K562 (cell line): Measurements from ENCODE around the gene PTCH1. TPM values are rescaled to one million over a fixed set of nuclear protein-coding genes. Genes with fewer than 3 reads are reported as not detected.

Experiments
- CHD4 ChIP-seq: fragments of 200-600 bp; sonication (generic); IDR thresholded peaks from 3 replicates; pipeline ENCODE4 v1.6.1; 2012; ENCODE audit warnings: low read depth, mild to moderate bottlenecking, mixed read lengths, low read length, inconsistent platforms; ENCODE audit not compliant: insufficient read depth, insufficient replicate concordance, poor library complexity, severe bottlenecking
- DPF2 ChIP-seq: fragments of 450-650 bp; IDR thresholded peaks from 2 replicates; pipeline ENCODE4 v1.6.1; 2016
- JUN ChIP-seq, 2 experiments: sonication (generic) in 1 of 2; formaldehyde crosslinking in 1 of 2; IDR thresholded peaks; 2 replicates each; pipeline versions ENCODE4 v1.6.1 to v1.8.0; 2012 to 2022; ENCODE audit warnings: borderline replicate concordance in 2 of 2, mild to moderate bottlenecking in 2 of 2, improper control_type of control experiment in 1 of 2, low read depth in 1 of 2, low read length in 1 of 2, missing genetic modification reagents in 1 of 2
- MEF2D ChIP-seq: conservative IDR thresholded peaks from 2 replicates; pipeline ENCODE4 v1.6.1; 2016; ENCODE audit warnings: low read depth, missing genetic modification characterization, missing compliant biosample characterization
- NR1H2 ChIP-seq: sonication (generic); formaldehyde crosslinking; IDR thresholded peaks from 2 replicates; pipeline ENCODE4 v1.4.0; 2020; ENCODE audit warnings: mild to moderate bottlenecking, missing genetic modification reagents
- POLR2B ChIP-seq: fragments of 450-650 bp; IDR thresholded peaks from 2 replicates; pipeline ENCODE4 v1.6.1; 2018; ENCODE audit warnings: low read depth; ENCODE audit not compliant: partially characterized antibody
- SPI1 ChIP-seq: IDR thresholded peaks from 2 replicates; pipeline ENCODE4 v1.6.1; 2011; ENCODE audit warnings: low read depth, low read length, control low read depth, borderline replicate concordance
- ZKSCAN3 ChIP-seq: fragments of 250-450 bp; sonication (Bioruptor Pico); IDR thresholded peaks from 2 replicates; pipeline ENCODE4 v1.4.0; 2020
- ZNF316 ChIP-seq: fragments of 450-650 bp; IDR thresholded peaks from 2 replicates; pipeline ENCODE4 v1.6.1; 2016
- ZNF583 ChIP-seq: fragments of 250-450 bp; sonication (Bioruptor Pico); IDR thresholded peaks from 2 replicates; pipeline ENCODE4 v1.4.0; 2020
- polyA plus RNA-seq, 8 experiments: library from polyadenylated mRNA; depleted of rRNA in 4 of 8; stranded (reverse) in 5 of 8; unstranded in 3 of 8; fragments of >200 nt; fragmentation: Nextera tagmentation in 2 of 8; fragmentation: Illumina TruSeq in 1 of 8; extraction: Ambion mirVana in 2 of 8; extraction: Trizol in 1 of 8; gene quantifications; 2 replicates each; pipeline versions ENCODE4 v1.2.1 to v1.2.3, GENCODE V29; 2011 to 2014; ENCODE audit warnings: inconsistent platforms in 1 of 8, missing spikeins in 1 of 8
- total RNA-seq, 7 experiments: library from RNA; depleted of rRNA in 6 of 7; stranded (reverse); fragments of >200 nt in 6 of 7; fragmentation: Illumina TruSeq in 2 of 7; extraction: Trizol in 2 of 7; gene quantifications; 2 replicates each; pipeline versions ENCODE4 v1.2.1 to v1.2.3, GENCODE V29; 2011 to 2021; ENCODE audit warnings: low replicate concordance in 1 of 7
- TF ChIP-seq, protein P1 (sequence below): fragments of 200-400 bp; formaldehyde crosslinking; IDR thresholded peaks from 2 replicates; pipeline ENCODE4 v1.6.1; 2017; ENCODE audit warnings: mild to moderate bottlenecking, low read depth, low read length, moderate library complexity
- TF ChIP-seq, protein P2 (sequence below): sonication (generic); formaldehyde crosslinking; IDR thresholded peaks from 2 replicates; pipeline ENCODE4 v1.8.0; 2022; ENCODE audit warnings: missing genetic modification reagents, mild to moderate bottlenecking, borderline replicate concordance
- TF ChIP-seq, protein P3 (sequence below): sonication (generic); formaldehyde crosslinking; IDR thresholded peaks from 2 replicates; pipeline ENCODE4 v1.8.0; 2022; ENCODE audit warnings: mild to moderate bottlenecking, low read depth, missing genetic modification reagents
- TF ChIP-seq, protein P4 (sequence below): sonication (generic); formaldehyde crosslinking; IDR thresholded peaks from 2 replicates; pipeline ENCODE4 v1.8.1; 2023; ENCODE audit warnings: missing genetic modification reagents, mild to moderate bottlenecking, borderline replicate concordance

PTCH1 gene
- total and polyA plus RNA-seq, 9 of the 15 experiments (the other 6 are each of a cell fraction or from before 2014, with no cell fraction given): 0.70 to 9.9 (median 3.8) TPM

DNA sequence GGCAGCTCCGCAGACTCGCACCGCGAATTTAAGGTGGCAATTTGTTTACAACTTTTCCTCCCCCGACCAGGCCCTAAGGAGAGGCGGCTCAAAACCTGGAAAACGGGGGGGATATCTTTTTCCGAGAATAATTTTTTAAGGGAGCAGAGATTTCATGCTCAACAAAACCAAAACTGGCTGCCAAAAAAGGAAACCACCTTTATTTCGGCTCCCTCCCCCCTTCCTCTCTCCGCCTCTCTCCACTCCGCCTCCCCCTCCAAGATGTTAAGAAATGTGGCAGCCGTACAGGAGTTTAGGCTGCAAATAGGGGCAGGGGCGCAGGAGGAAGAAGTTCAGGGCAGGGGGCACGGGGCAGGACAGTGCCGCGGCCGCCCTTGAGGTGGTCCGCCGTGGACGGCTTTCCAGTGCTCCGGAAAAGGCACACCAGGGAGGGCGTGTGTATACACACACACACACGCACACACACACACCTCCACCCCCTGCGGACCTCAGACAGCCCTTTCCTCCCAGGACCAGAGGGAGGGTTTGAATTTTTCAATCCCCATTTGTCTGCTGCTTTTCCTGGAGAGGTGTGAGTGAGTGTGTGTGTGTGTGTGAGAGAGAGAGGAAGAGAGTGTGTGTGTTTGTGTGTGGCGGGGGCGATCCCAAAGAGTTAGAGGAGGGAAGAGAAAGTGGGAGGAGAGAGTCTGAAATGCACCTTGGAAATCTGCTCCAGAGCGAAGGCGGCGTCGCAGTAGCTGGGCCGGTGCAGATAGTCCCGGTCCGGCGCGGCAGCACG is 9.1 kb downstream of the PTCH1 start (continued):
- TF ChIP-seq, protein P1, sequence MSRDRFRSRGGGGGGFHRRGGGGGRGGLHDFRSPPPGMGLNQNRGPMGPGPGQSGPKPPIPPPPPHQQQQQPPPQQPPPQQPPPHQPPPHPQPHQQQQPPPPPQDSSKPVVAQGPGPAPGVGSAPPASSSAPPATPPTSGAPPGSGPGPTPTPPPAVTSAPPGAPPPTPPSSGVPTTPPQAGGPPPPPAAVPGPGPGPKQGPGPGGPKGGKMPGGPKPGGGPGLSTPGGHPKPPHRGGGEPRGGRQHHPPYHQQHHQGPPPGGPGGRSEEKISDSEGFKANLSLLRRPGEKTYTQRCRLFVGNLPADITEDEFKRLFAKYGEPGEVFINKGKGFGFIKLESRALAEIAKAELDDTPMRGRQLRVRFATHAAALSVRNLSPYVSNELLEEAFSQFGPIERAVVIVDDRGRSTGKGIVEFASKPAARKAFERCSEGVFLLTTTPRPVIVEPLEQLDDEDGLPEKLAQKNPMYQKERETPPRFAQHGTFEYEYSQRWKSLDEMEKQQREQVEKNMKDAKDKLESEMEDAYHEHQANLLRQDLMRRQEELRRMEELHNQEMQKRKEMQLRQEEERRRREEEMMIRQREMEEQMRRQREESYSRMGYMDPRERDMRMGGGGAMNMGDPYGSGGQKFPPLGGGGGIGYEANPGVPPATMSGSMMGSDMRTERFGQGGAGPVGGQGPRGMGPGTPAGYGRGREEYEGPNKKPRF: no peak
- TF ChIP-seq DPF2 (peak; percentile 47; the same call in 1 of the 2 replicates), JUN (IDR thresholded peaks at IDR 0.05; ENCODE audit: borderline replicate concordance, low read depth, low read length) (no peak), JUN (CRISPR knock-in tag; IDR thresholded peaks at IDR 0.05; ENCODE audit: borderline replicate concordance) (no peak), CHD4 (no peak), ZNF583 (CRISPR knock-in tag) (no peak), SPI1 (peak; percentile 29; the same call in 1 of the 2 replicates), POLR2B (no peak), MEF2D (tag) (no peak), ZNF316 (no peak), ZKSCAN3 (CRISPR knock-in tag) (no peak), NR1H2 (CRISPR knock-in tag) (no peak)
- TF ChIP-seq, protein P2, sequence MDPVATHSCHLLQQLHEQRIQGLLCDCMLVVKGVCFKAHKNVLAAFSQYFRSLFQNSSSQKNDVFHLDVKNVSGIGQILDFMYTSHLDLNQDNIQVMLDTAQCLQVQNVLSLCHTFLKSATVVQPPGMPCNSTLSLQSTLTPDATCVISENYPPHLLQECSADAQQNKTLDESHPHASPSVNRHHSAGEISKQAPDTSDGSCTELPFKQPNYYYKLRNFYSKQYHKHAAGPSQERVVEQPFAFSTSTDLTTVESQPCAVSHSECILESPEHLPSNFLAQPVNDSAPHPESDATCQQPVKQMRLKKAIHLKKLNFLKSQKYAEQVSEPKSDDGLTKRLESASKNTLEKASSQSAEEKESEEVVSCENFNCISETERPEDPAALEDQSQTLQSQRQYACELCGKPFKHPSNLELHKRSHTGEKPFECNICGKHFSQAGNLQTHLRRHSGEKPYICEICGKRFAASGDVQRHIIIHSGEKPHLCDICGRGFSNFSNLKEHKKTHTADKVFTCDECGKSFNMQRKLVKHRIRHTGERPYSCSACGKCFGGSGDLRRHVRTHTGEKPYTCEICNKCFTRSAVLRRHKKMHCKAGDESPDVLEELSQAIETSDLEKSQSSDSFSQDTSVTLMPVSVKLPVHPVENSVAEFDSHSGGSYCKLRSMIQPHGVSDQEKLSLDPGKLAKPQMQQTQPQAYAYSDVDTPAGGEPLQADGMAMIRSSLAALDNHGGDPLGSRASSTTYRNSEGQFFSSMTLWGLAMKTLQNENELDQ (CRISPR knock-in tag): no peak
- TF ChIP-seq, protein P3, sequence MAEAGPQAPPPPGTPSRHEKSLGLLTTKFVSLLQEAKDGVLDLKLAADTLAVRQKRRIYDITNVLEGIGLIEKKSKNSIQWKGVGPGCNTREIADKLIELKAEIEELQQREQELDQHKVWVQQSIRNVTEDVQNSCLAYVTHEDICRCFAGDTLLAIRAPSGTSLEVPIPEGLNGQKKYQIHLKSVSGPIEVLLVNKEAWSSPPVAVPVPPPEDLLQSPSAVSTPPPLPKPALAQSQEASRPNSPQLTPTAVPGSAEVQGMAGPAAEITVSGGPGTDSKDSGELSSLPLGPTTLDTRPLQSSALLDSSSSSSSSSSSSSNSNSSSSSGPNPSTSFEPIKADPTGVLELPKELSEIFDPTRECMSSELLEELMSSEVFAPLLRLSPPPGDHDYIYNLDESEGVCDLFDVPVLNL: no peak
- TF ChIP-seq, protein P4, sequence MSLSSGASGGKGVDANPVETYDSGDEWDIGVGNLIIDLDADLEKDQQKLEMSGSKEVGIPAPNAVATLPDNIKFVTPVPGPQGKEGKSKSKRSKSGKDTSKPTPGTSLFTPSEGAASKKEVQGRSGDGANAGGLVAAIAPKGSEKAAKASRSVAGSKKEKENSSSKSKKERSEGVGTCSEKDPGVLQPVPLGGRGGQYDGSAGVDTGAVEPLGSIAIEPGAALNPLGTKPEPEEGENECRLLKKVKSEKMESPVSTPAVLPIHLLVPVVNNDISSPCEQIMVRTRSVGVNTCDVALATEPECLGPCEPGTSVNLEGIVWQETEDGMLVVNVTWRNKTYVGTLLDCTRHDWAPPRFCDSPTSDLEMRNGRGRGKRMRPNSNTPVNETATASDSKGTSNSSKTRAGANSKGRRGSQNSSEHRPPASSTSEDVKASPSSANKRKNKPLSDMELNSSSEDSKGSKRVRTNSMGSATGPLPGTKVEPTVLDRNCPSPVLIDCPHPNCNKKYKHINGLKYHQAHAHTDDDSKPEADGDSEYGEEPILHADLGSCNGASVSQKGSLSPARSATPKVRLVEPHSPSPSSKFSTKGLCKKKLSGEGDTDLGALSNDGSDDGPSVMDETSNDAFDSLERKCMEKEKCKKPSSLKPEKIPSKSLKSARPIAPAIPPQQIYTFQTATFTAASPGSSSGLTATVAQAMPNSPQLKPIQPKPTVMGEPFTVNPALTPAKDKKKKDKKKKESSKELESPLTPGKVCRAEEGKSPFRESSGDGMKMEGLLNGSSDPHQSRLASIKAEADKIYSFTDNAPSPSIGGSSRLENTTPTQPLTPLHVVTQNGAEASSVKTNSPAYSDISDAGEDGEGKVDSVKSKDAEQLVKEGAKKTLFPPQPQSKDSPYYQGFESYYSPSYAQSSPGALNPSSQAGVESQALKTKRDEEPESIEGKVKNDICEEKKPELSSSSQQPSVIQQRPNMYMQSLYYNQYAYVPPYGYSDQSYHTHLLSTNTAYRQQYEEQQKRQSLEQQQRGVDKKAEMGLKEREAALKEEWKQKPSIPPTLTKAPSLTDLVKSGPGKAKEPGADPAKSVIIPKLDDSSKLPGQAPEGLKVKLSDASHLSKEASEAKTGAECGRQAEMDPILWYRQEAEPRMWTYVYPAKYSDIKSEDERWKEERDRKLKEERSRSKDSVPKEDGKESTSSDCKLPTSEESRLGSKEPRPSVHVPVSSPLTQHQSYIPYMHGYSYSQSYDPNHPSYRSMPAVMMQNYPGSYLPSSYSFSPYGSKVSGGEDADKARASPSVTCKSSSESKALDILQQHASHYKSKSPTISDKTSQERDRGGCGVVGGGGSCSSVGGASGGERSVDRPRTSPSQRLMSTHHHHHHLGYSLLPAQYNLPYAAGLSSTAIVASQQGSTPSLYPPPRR (CRISPR knock-in tag): no peak
